ENCODE measurements around the gene ICE2. TPM values are rescaled to one million over a fixed set of nuclear protein-coding genes. Genes with fewer than 3 reads are reported as not detected.
A peak's percentile ranks its signal among the peaks of the same experiment; 100 is the strongest.

ICE2 gene
- total and polyA plus RNA-seq, 5 donors: 11.0 to 31.3 (median 30.1) TPM

DNA sequence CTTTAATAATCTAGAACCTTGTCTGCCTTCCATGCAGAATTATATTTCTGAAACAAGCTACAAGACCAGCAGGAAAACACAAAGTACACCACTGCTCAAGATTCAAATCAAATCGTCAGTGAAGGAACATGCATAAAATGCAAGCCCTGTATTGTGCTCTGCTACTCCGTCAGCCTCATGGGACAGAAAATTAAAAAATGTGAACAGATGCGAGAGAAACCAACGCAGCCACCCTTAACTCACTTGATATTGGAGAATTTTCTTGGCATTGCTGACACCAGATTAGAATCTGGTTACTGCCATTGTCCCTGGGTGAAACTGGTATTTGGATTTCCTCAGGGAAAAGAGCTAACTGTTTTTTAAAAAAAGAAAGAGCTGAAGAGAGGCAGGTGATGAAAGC, 104.7 kb downstream of the ICE2 start:
- WGBS: 41% methylated on average over 4 of the region's 4 CpGs
- no peak overlapping the region for H3K4me3 ChIP-seq (ENCODE audit: low read length)
- no peaks in the 10 kb centered on the region for H3K9me3 ChIP-seq (ENCODE audit: control insufficient read depth, low read length)
- intact Hi-C loops (cut with DNase I): no loop called here
- peaks cover 23% of the 10 kb centered on the region for H3K4me1 ChIP-seq (ENCODE audit: control insufficient read depth, insufficient read depth, low read length)
- no peaks in the 10 kb centered on the region for H3K27me3 ChIP-seq (ENCODE audit: control insufficient read depth, insufficient read depth)
- DNase-seq: no peak
- H3K27ac ChIP-seq (ENCODE audit: low read length): peak overlapping the region; percentile 89
- no peak for ATAC-seq

DNA sequence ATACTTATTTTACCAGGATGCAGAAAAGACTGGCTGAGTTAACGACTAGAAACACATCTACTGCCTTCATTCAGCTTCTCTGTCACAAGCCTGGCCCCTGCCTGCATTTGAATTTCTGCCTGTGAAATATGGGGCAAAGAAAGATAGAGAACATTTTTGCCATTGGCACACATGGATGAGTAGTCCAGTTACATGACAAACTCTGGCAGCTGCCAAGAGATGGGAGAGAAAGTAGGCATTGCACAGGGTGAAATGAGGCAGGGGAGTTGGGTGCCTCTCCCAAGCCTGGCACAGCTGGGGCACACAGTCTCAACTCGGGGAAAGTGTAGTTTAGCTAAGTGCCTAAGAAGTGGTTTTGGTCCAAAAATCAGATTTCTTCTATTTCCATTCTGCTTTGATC, 105.2 kb downstream of the ICE2 start:
- Histone ChIP-seq H3K27me3 (ENCODE audit: control insufficient read depth, insufficient read depth) (no peaks in the 10 kb centered on the region), H3K27ac (ENCODE audit: low read length) (peak overlapping the region; percentile 89), H3K9me3 (ENCODE audit: control insufficient read depth, low read length) (no peaks in the 10 kb centered on the region), H3K4me1 (ENCODE audit: control insufficient read depth, insufficient read depth, low read length) (peaks cover 23% of the 10 kb centered on the region), H3K4me3 (ENCODE audit: low read length) (no peak overlapping the region)
- intact Hi-C loops (cut with DNase I): no loop called here
- DNase-seq: no peak
- WGBS: 62% methylated on average over 2 of the region's 2 CpGs
- ATAC-seq: no peak

DNA sequence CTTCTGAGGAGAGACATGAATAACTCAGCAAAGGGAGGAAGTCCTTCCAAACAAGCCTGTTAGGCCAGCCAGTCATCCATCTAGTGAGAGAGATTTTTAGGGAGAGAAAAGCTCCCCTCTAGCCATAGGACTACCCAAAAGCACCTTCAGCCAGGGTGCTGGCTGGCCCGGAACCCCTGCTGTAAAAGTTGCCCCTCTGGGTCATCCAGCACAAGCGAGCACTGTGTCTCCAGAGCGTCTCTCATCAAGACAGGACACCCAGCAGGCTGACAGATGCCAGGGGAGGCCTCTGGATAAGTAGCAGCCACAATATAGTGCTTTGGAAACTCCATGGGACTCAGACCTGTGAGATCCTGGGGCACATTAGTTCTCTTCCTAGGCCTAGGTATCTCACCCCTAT, 105.6 kb downstream of the ICE2 start:
- WGBS: 83% methylated on average over 3 of the region's 3 CpGs
- intact Hi-C loops (cut with DNase I): no loop called here
- ATAC-seq: no peak
- peaks cover 23% of the 10 kb centered on the region for H3K4me1 ChIP-seq (ENCODE audit: control insufficient read depth, insufficient read depth, low read length)
- H3K27me3 ChIP-seq (ENCODE audit: control insufficient read depth, insufficient read depth): no peaks in the 10 kb centered on the region
- DNase-seq: no peak
- H3K9me3 ChIP-seq (ENCODE audit: control insufficient read depth, low read length): no peaks in the 10 kb centered on the region
- H3K4me3 ChIP-seq (ENCODE audit: low read length): no peak overlapping the region
- peak overlapping the region; percentile 89 for H3K27ac ChIP-seq (ENCODE audit: low read length)

DNA sequence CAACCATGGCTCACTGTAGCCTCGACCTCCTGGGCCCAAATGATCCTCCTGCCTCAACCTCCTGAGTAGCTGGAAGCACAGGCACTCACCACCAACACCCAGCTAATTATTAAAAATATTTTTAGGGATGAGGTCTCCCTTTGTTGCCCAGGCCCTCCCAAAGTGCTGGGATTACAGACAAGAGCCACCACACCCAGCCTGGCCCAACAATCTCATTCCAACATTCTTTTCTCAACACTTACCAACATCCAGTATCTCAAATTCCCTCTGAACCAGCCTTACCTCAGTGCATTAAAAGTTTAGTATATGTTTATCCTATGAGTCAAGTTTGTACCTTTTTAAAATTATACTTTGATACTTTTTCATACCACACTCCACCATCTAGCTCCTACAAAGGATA, 106.2 kb downstream of the ICE2 start:
- Histone ChIP-seq H3K27me3 (ENCODE audit: control insufficient read depth, insufficient read depth) (no peaks in the 10 kb centered on the region), H3K4me1 (ENCODE audit: control insufficient read depth, insufficient read depth, low read length) (peaks cover 23% of the 10 kb centered on the region), H3K9me3 (ENCODE audit: control insufficient read depth, low read length) (no peaks in the 10 kb centered on the region), H3K27ac (ENCODE audit: low read length) (peak overlapping the region; percentile 97), H3K4me3 (ENCODE audit: low read length) (no peak overlapping the region)
- intact Hi-C loops (cut with DNase I): no loop called here
- DNase-seq (no peak), ATAC-seq (no peak)
- WGBS: 94% methylated on average over 1 of the region's 1 CpG

DNA sequence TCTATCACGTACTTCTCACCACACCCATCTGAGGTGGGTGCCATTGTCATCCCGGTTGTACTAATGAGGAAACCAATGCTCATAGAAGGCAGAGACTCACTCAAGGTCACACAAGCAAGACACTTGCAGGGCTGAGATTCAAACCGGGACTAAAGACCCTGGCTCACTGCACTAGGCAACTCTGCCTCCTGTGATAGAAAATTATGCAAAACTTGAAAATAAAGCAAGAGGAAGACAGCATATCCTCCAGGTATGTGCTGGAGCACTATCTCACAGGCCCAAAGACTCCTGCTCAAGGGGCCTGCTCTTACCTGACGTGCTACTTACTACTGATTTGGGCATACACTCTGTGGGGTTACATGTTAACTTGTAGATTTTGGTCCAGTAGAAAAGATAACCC, 106.7 kb downstream of the ICE2 start:
- intact Hi-C loops (cut with DNase I): no loop called here
- H3K27ac ChIP-seq (ENCODE audit: low read length): peak overlapping the region; percentile 97

DNA sequence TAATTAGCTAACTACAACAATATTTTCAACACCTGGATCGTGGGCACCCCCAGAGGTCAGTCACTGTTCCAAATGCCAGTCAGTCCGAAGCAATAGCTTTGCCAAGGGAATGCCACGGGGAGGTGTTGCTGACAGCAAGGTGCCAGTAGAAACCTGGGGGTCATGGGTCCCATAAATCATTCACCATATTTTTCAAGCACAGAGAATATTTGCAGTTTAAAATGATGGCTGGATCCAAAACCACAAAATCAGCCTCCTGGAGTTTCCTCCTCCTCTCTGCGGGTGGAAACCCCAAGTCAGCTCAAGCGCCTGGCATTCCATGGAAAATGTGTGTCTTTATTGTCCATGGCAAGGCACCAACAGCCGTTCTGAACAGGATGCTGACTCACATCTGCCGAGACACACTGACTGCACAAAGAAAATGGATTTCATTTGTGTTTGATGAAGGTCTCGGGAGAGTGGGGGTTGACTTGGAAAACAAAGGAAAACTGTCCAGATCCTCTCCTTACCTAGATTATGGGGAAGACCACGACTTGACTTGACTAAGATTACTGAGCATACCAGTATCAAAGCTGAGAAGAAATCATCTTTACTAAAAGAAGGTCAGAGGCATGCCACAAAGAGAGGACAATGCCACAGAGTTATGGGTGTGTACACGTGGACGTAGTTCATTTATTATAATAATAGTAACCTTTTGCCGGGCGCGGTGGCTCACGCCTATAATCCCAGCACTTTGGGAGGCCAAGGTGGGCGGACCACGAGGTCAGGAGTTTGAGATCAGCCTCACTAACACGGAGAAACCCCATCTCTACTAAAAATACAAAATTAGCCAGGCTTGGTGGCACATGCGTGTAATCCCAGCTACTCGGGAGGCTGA, 107.5 kb downstream of the ICE2 start:
- Histone ChIP-seq H3K4me3 (ENCODE audit: low read length) (no peak overlapping the region), H3K4me1 (ENCODE audit: control insufficient read depth, insufficient read depth, low read length) (peaks cover 21% of the 10 kb centered on the region), H3K27me3 (ENCODE audit: control insufficient read depth, insufficient read depth) (no peaks in the 10 kb centered on the region), H3K27ac (ENCODE audit: low read length) (peak overlapping the region; percentile 97), H3K9me3 (ENCODE audit: control insufficient read depth, low read length) (no peaks in the 10 kb centered on the region)
- intact Hi-C loops (cut with DNase I): no loop called here
- ATAC-seq: peak; percentile 87
- WGBS: 43% methylated on average over 20 of the region's 20 CpGs
- peak; percentile 77 to 86 (median 80) for DNase-seq

More for the DNA sequence above, 106.7 kb downstream of the ICE2 start:
- 86% methylated on average over 4 of the region's 4 CpGs for WGBS
- Histone ChIP-seq H3K27me3 (ENCODE audit: control insufficient read depth, insufficient read depth) (no peaks in the 10 kb centered on the region), H3K4me1 (ENCODE audit: control insufficient read depth, insufficient read depth, low read length) (peaks cover 23% of the 10 kb centered on the region), H3K9me3 (ENCODE audit: control insufficient read depth, low read length) (no peaks in the 10 kb centered on the region), H3K4me3 (ENCODE audit: low read length) (no peak overlapping the region)
- DNase-seq (no peak), ATAC-seq (no peak)

DNA sequence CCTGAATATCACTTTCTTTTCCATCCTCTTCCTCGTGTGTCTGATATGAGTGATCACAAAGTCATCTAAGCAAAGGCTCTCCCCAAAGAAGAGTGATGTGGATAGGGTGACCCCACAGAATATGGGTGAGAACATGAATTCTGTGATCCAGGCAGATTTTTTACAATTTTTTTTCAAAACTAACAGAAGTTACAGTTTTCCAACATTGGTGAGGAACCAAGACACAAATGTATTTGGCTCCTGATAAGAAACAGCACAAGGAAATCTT, 108.1 kb downstream of the ICE2 start:
- Histone ChIP-seq H3K9me3 (ENCODE audit: control insufficient read depth, low read length) (no peaks in the 10 kb centered on the region), H3K27me3 (ENCODE audit: control insufficient read depth, insufficient read depth) (no peaks in the 10 kb centered on the region), H3K4me1 (ENCODE audit: control insufficient read depth, insufficient read depth, low read length) (peaks cover 21% of the 10 kb centered on the region), H3K27ac (ENCODE audit: low read length) (peak overlapping the region; percentile 92), H3K4me3 (ENCODE audit: low read length) (no peak overlapping the region)
- intact Hi-C loops (cut with DNase I): no loop called here
- WGBS: 44% methylated on average over 1 of the region's 1 CpG
- DNase-seq (no peak), ATAC-seq (no peak)

DNA sequence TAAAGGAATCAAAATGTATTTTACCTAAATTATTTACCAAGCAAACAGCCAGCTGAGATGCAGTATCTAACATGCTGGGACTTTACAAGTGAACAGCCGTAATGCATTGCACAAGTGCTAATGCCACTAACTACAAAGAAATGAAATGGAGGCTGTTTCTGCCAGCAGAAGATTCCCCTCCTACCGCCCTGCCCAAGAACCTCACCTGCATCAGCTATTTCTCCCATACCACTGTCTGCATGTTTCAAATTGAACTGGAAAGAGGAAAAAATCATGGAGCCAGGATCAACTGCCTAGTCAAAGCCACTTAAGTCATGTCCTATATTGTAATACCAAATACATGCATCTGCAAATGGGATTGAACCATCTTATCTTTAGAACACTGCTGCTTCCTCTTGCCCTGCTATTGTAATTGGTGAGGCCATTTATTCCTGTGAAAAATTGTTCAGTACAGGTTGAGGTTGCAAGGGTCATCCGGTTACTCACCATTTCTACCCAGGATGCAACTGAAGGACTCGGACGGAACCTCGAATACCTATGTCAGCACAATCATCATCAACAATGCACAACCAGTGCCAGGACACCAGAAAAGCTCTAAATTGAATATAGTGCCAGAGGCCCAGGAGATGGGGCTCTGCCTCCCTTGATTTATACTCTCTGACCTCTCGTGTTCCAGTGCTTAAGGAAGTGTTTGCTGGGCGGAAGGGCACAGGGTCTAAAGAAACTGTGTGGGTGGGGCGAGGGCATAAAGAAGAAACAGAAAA, 108.7 kb downstream of the ICE2 start:
- Histone ChIP-seq H3K4me1 (ENCODE audit: control insufficient read depth, insufficient read depth, low read length) (peaks cover 19% of the 10 kb centered on the region), H3K27me3 (ENCODE audit: control insufficient read depth, insufficient read depth) (no peaks in the 10 kb centered on the region), H3K9me3 (ENCODE audit: control insufficient read depth, low read length) (no peaks in the 10 kb centered on the region), H3K27ac (ENCODE audit: low read length) (peak overlapping the region; percentile 92), H3K4me3 (ENCODE audit: low read length) (no peak overlapping the region)
- DNase-seq (peak in 1 of 3 donors; percentile 40), ATAC-seq (peak; percentile 40 to 77)
- intact Hi-C loops (cut with DNase I): no loop called here
- WGBS: 66% methylated on average over 9 of the region's 9 CpGs

DNA sequence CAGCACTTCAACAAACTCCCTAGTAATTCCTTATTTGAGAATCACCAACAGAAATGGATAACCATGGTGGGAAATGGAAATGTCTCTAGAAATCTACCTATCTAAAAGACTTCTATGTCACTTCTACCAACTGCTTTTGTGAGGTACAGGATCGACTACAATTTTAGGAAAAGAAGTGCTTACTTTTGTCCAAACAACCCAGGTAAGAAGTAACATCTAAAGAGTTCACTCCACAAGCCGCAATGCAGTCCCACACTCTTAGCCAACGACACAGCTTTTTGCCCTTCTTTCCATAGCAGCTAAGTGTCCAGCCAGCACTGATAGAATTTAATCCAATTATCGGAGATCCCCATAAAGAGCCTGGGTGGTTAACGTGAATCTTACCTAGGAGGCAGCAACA, 109.2 kb downstream of the ICE2 start:
- Histone ChIP-seq H3K4me1 (ENCODE audit: control insufficient read depth, insufficient read depth, low read length) (peaks cover 17% of the 10 kb centered on the region), H3K4me3 (ENCODE audit: low read length) (no peak overlapping the region), H3K27me3 (ENCODE audit: control insufficient read depth, insufficient read depth) (no peaks in the 10 kb centered on the region), H3K27ac (ENCODE audit: low read length) (peak overlapping the region; percentile 92), H3K9me3 (ENCODE audit: control insufficient read depth, low read length) (no peaks in the 10 kb centered on the region)
- intact Hi-C loops (cut with DNase I): no loop called here
- no peak for DNase-seq
- no peak for ATAC-seq
- WGBS: 91% methylated on average over 5 of the region's 5 CpGs

Measured in right cardiac atrium (tissue), 5 donors.